ENCODE data around the gene GPC6. TPM values are rescaled to one million over a fixed set of nuclear protein-coding genes. Genes with fewer than 3 reads are reported as not detected.

The GPC6 gene
- total RNA-seq, 1 experiment from 2014 or later, result not detected

DNA sequence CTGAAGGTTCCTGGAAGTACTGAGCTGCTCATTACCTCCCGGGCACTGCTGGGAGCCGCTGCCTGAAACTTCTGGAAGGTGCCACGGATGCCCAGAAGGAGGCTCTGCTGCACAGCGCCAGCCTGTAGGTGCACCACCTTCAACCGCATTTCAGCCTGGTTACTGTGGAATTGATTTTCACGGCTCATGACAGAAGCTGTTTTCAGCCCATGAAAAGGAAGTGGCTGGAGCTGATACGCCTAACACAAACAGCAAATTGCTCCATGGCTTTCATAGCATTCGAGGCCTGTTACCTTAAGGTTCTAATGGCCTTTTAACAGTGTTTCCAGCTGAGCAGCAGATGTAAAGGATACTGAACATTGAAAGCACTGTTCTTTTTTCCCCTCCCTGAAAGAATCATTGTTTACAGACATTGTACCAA lies 22.0 kb downstream of the GPC6 start:
- H4K20me1 ChIP-seq (ENCODE audit: insufficient read depth), result no peaks in the 10 kb centered on the region
- no peak for DNase-seq
- intact Hi-C loops (cut with micrococcal nuclease; ENCODE audit: unreplicated experiment), result no loop called here
- H3F3A ChIP-seq (ENCODE audit: insufficient read depth, low read depth), result no peaks in the 10 kb centered on the region
- no peak overlapping the region for H3K4me2 ChIP-seq
- CTCF ChIA-PET, result no interaction called here
- H3K4me1 ChIP-seq (replicated peaks; ENCODE audit: insufficient read depth), result no peaks in the 10 kb centered on the region
- POLR2A ChIA-PET (ENCODE audit: unreplicated experiment), result no interaction called here
- no peak overlapping the region for H2AFZ ChIP-seq
- no peaks in the 10 kb centered on the region for H3K9me2 ChIP-seq (ENCODE audit: insufficient read depth)
- no peak overlapping the region for H3K4me3 ChIP-seq
- no TSS peak for BruUV-seq (replicated peaks)
- no peak overlapping the region for H3K27ac ChIP-seq
- TF ChIP-seq EZH2 (IDR thresholded peaks at IDR 0.05; ENCODE audit: low read depth), result no peak
- TF ChIP-seq, protein P1, sequence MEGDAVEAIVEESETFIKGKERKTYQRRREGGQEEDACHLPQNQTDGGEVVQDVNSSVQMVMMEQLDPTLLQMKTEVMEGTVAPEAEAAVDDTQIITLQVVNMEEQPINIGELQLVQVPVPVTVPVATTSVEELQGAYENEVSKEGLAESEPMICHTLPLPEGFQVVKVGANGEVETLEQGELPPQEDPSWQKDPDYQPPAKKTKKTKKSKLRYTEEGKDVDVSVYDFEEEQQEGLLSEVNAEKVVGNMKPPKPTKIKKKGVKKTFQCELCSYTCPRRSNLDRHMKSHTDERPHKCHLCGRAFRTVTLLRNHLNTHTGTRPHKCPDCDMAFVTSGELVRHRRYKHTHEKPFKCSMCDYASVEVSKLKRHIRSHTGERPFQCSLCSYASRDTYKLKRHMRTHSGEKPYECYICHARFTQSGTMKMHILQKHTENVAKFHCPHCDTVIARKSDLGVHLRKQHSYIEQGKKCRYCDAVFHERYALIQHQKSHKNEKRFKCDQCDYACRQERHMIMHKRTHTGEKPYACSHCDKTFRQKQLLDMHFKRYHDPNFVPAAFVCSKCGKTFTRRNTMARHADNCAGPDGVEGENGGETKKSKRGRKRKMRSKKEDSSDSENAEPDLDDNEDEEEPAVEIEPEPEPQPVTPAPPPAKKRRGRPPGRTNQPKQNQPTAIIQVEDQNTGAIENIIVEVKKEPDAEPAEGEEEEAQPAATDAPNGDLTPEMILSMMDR (conservative IDR thresholded peaks at IDR 0.05), result no peak
- H3K27me3 ChIP-seq (ENCODE audit: insufficient read depth, low read depth), result no peaks in the 10 kb centered on the region
- H3K79me2 ChIP-seq (ENCODE audit: low read depth), result no peaks in the 10 kb centered on the region
- no peaks in the 10 kb centered on the region; the same call in 1 of the 2 replicates for H3K9me3 ChIP-seq (ENCODE audit: insufficient read depth, low read depth)
- no peaks in the 10 kb centered on the region for H3K36me3 ChIP-seq (ENCODE audit: low read depth)

DNA sequence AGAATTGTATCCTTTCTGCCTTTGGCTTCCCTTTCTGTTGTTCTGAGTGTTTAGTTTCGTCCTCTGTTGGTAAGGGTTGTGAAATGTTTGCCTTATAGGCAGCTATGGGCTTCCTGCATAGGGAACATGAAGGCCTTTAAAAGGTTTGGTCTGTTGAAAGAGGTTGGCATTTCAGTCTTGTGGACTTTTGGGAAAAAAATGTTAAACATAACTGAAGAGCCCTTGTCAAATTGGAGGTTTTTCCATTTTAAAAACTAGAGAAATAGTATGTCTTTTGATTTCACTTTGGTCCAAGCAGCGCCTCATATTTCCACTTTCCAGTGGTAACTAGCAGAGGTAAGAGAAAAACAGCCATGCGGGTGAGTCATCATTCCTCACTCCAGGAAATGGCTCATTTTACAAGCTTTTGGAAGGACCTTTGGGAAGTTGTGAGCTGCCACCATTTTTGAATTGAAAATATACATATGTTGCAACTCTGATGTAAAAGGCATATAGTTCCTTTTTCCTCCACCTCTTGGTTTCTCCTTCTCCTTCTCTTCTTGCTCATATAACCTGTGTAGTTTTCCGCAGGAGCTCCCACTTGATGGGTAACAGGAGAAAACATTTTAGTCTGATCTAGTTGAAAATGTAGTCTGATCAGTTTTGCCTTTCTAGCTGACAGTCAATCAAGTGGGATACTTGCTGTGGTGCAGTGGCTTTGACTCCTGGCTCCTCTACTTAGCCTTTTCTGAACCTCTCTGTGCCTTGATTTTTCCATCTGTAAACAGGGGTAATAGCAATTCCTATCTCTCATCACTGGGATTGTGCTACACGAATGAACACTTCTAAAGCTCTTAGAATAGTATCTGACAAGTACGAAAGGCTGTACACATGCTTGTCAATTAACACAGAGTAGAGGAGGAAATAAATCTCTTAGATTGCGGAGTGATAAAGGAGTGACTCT lies 23.0 kb downstream of the GPC6 start:
- intact Hi-C loops (cut with micrococcal nuclease; ENCODE audit: unreplicated experiment), result no loop called here
- no peak for TF ChIP-seq EZH2 (IDR thresholded peaks at IDR 0.05; ENCODE audit: low read depth)
- TF ChIP-seq, protein P1 (conservative IDR thresholded peaks at IDR 0.05), result no peak
- H3K4me2 ChIP-seq, result peak overlapping the region; percentile 37; the same call in 1 of the 2 replicates

DNA sequence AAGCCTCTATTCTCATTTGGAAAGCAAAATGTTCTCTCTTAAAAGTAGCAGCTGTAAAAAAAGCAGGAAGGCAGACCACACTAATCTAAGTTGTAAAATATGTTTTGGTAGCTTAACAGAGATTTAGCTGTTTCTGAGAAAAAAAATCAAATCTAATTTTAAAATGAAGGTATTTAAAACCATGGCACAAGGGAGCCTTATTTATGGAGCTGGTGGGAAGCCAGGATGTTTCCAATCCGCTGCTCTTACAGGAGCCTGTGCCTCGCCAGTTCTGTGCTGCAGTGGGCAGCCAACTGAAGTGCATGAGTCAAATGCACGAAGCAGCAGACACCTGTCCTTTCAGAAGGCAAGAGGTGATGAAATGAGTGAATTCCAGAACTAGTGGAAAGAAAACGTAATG lies 28.2 kb downstream of the GPC6 start:
- BruUV-seq (replicated peaks), result no TSS peak
- DNase-seq, result no peak
- H3K36me3 ChIP-seq (ENCODE audit: low read depth), result no peaks in the 10 kb centered on the region
- no peaks in the 10 kb centered on the region for H3K4me1 ChIP-seq (replicated peaks; ENCODE audit: insufficient read depth)
- no peaks in the 10 kb centered on the region for H4K20me1 ChIP-seq (ENCODE audit: insufficient read depth)
- no peak overlapping the region for H3K4me2 ChIP-seq
- no peak overlapping the region for H3K4me3 ChIP-seq
- no peaks in the 10 kb centered on the region; the same call in 1 of the 2 replicates for H3K9me3 ChIP-seq (ENCODE audit: insufficient read depth, low read depth)
- H3K27ac ChIP-seq, result no peak overlapping the region
- ChIA-PET CTCF (no interaction called here), POLR2A (ENCODE audit: unreplicated experiment) (no interaction called here)
- H2AFZ ChIP-seq, result no peak overlapping the region
- no peaks in the 10 kb centered on the region for H3K27me3 ChIP-seq (ENCODE audit: insufficient read depth, low read depth)
- intact Hi-C loops (cut with micrococcal nuclease; ENCODE audit: unreplicated experiment), result no loop called here
- H3K79me2 ChIP-seq (ENCODE audit: low read depth), result no peaks in the 10 kb centered on the region
- no peaks in the 10 kb centered on the region for H3F3A ChIP-seq (ENCODE audit: insufficient read depth, low read depth)
- TF ChIP-seq EZH2 (IDR thresholded peaks at IDR 0.05; ENCODE audit: low read depth), result no peak
- TF ChIP-seq, protein P1 (conservative IDR thresholded peaks at IDR 0.05), result no peak
- no peaks in the 10 kb centered on the region for H3K9me2 ChIP-seq (ENCODE audit: insufficient read depth)

More for the DNA sequence above, 23.0 kb downstream of the GPC6 start:
- Histone ChIP-seq H4K20me1 (ENCODE audit: insufficient read depth) (no peaks in the 10 kb centered on the region), H3K4me1 (replicated peaks; ENCODE audit: insufficient read depth) (no peaks in the 10 kb centered on the region), H3K36me3 (ENCODE audit: low read depth) (no peaks in the 10 kb centered on the region), H3K9me3 (ENCODE audit: insufficient read depth, low read depth) (no peaks in the 10 kb centered on the region; the same call in 1 of the 2 replicates), H3F3A (ENCODE audit: insufficient read depth, low read depth) (no peaks in the 10 kb centered on the region), H3K4me3 (no peak overlapping the region), H3K27ac (peak overlapping the region; percentile 28; the same call in 1 of the 2 replicates), H2AFZ (no peak overlapping the region), H3K27me3 (ENCODE audit: insufficient read depth, low read depth) (no peaks in the 10 kb centered on the region), H3K79me2 (ENCODE audit: low read depth) (no peaks in the 10 kb centered on the region), H3K9me2 (ENCODE audit: insufficient read depth) (no peaks in the 10 kb centered on the region)
- peak in 1 of 2 experiments; percentile 58 for DNase-seq
- POLR2A ChIA-PET (ENCODE audit: unreplicated experiment), result no interaction called here
- CTCF ChIA-PET, result no interaction called here
- no TSS peak for BruUV-seq (replicated peaks)
